Lower leg skin (tissue), 3 donors: Measurements from ENCODE around the gene TRIM16.

Experiments used
- CTCF ChIP-seq, 3 donors: fragments of 450-650 bp; IDR thresholded peaks; one replicate each; pipeline ENCODE4 v1.5.1; 2016; ENCODE audit warnings: antibody characterized with exemption in 3 of 3, mild to moderate bottlenecking in 3 of 3, moderate library complexity in 2 of 3
- POLR2A ChIP-seq, 2 donors: fragments of 450-650 bp; IDR thresholded peaks; one replicate each; pipeline ENCODE4 v1.6.1; 2016 to 2017; ENCODE audit warnings: antibody characterized with exemption in 2 of 2, mild to moderate bottlenecking in 1 of 2, moderate library complexity in 1 of 2

DNA sequence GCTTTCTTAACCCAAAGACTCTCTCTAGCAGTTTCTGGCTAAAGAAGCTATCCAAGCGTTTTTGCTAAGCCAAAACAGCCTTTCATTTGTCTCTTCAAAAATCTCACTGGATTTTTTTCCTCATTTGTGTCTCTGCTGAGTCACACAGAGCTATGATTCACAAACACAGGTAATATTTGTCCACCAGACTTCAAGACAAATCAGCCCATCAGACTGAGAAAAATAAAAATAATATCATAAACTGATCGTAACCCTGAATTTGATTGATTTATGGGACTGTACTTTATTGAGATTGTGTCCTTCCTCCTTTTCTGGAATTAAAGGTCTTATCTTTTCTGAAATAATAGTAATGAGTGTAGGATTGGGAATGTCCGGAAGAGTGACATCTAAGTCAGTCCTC is 25.8 kb downstream of the TRIM16 start:
- TF ChIP-seq CTCF (IDR thresholded peaks at IDR 0.05) (no peak), POLR2A (IDR thresholded peaks at IDR 0.05) (no peak)
